HG03571 (cell line): ENCODE results near the gene TOM1L1.
"Not testable (repeated sequence)": the region's sequence is repeated elsewhere in the genome, so short reads cannot be mapped to it uniquely, and the experiment has no call there.

Source experiments
- ATAC-seq: cut with Tn5 transposase; IDR thresholded peaks from one replicate; pipeline ENCODE4 v1.9.1; 2021; ENCODE audit not compliant: unreplicated experiment

Gene TOM1L1

GRCh38 chr17:54900457-54901229 is at the start of gene TOM1L1:
TOM1L1 (plus strand) TSS chr17:54900852; CDS start chr17:54900866, 14 bp downstream.
- peak; percentile 73 for ATAC-seq

- no peak for ATAC-seq
These were observed 41.5 kb upstream of the TOM1L1 start for GRCh38 chr17:54859187-54859586.

- ATAC-seq: no peak
These were observed 39.8 kb upstream of the TOM1L1 start for GRCh38 chr17:54860617-54861470.

GRCh38 chr17:54861471-54861983 is 39.1 kb upstream of the TOM1L1 start:
- ATAC-seq: no peak

GRCh38 chr17:54863176-54863575 is 37.5 kb upstream of the TOM1L1 start:
- no peak for ATAC-seq

GRCh38 chr17:54864070-54864469 is 36.6 kb upstream of the TOM1L1 start:
- ATAC-seq: no peak

GRCh38 chr17:54864636-54865356 is 35.9 kb upstream of the TOM1L1 start:
- no peak for ATAC-seq

GRCh38 chr17:54867634-54868033 is 33.0 kb upstream of the TOM1L1 start:
- ATAC-seq: no peak

GRCh38 chr17:54870671-54871175 is 29.9 kb upstream of the TOM1L1 start:
- no peak for ATAC-seq

- ATAC-seq: not testable (repeated sequence)
These were observed 24.7 kb upstream of the TOM1L1 start for GRCh38 chr17:54875906-54876305.

GRCh38 chr17:54876656-54877195 is 23.9 kb upstream of the TOM1L1 start:
- ATAC-seq: no peak

- ATAC-seq: no peak
These were observed 19.2 kb upstream of the TOM1L1 start for GRCh38 chr17:54881255-54881972.

GRCh38 chr17:54882371-54882770 is 18.3 kb upstream of the TOM1L1 start:
- ATAC-seq: no peak

- no peak for ATAC-seq
These were observed 17.7 kb upstream of the TOM1L1 start for GRCh38 chr17:54882950-54883349.

- no peak for ATAC-seq
These were observed 16.7 kb upstream of the TOM1L1 start for GRCh38 chr17:54883939-54884338.

GRCh38 chr17:54887787-54888186 is 12.9 kb upstream of the TOM1L1 start:
- ATAC-seq: no peak

- no peak for ATAC-seq
These were observed 12.4 kb upstream of the TOM1L1 start for GRCh38 chr17:54888254-54888653.

- ATAC-seq: no peak
These were observed 11.7 kb upstream of the TOM1L1 start for GRCh38 chr17:54888981-54889380.

GRCh38 chr17:54891176-54891821 is 9.4 kb upstream of the TOM1L1 start:
- no peak for ATAC-seq

- no peak for ATAC-seq
These were observed 8.3 kb upstream of the TOM1L1 start for GRCh38 chr17:54892360-54892759.
